Activated CD4-positive, alpha-beta memory T cell treated with anti-CD3 and anti-CD28 coated beads, Interleukin-2, amount 10 ng/mL, durations not matched to agents 7 days and 5 days (primary cell): ENCODE data around the gene ACOX2. TPM values are rescaled to one million over a fixed set of nuclear protein-coding genes. Genes with fewer than 3 reads are reported as not detected.
"Not testable (repeated sequence)": the region's sequence is repeated elsewhere in the genome, so short reads cannot be mapped to it uniquely, and the experiment has no call there.

ENCODE experiments used
- CTCF ChIA-PET: fragments of 350-600 bp; sonication (Branson Sonifier 250); formaldehyde crosslinking; loops from one replicate; lab custom pipeline; 2021; ENCODE audit warnings: antibody characterized with exemption, inconsistent platforms; lab: Charles Lee
- POLR2A ChIA-PET: fragments of 350-600 bp; sonication (Branson Sonifier 250); formaldehyde crosslinking; loops from one replicate; lab custom pipeline; 2021; ENCODE audit warnings: antibody characterized with exemption; lab: Charles Lee
- DNase-seq: peaks from one replicate; pipeline ENCODE4 v3.0.0-alpha.2; 2020
- H3K27ac Mint-ChIP-seq: one replicate; pipeline ENCODE4 v1.8.0; 2021; ENCODE audit warnings: mild to moderate bottlenecking, mixed read lengths
- H3K27me3 Mint-ChIP-seq: one replicate; pipeline ENCODE4 v1.8.0; 2021; ENCODE audit warnings: mixed read lengths
- H3K36me3 Mint-ChIP-seq: one replicate; pipeline ENCODE4 v1.8.0; 2021; ENCODE audit warnings: low read depth, mixed read lengths
- H3K4me1 Mint-ChIP-seq: one replicate; pipeline ENCODE4 v1.8.0; 2021; ENCODE audit warnings: mixed read lengths
- H3K4me3 Mint-ChIP-seq: one replicate; pipeline ENCODE4 v1.8.0; 2021; ENCODE audit warnings: mild to moderate bottlenecking, mixed read lengths
- H3K9me3 Mint-ChIP-seq: one replicate; pipeline ENCODE4 v1.8.0; 2021; ENCODE audit warnings: mixed read lengths
- total RNA-seq, 2 experiments: library from RNA; stranded (reverse); gene quantifications; one replicate each; pipeline ENCODE4 v1.2.3, GENCODE V29; 2021

Gene ACOX2
- total RNA-seq, 2 experiments from 2014 or later, result not detected

DNA sequence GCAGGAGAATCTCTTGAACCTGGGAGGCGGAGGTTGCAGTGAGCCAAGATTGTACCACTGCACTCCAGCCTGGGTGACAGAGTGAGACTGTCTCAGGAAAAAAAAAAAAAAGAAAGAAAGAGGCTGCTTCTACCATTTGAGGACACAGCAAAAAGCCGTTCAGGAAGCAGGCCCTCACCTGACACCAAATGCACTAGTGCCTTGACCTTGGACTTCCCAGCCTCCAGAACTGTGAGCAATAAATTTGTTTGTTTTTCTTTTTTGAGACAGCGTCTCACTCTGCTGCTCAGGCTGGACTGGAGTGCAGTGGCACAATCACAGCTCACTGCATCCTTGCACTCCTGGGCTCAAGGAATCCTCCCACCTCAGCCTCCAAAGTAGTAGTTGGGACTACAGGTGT lies 9.6 kb downstream of the ACOX2 start:
- DNase-seq, H3K27ac Mint-ChIP-seq, H3K27me3 Mint-ChIP-seq, H3K36me3 Mint-ChIP-seq, CTCF ChIA-PET, H3K4me1 Mint-ChIP-seq, POLR2A ChIA-PET, H3K4me3 Mint-ChIP-seq, H3K9me3 Mint-ChIP-seq: not testable (repeated sequence)

DNA sequence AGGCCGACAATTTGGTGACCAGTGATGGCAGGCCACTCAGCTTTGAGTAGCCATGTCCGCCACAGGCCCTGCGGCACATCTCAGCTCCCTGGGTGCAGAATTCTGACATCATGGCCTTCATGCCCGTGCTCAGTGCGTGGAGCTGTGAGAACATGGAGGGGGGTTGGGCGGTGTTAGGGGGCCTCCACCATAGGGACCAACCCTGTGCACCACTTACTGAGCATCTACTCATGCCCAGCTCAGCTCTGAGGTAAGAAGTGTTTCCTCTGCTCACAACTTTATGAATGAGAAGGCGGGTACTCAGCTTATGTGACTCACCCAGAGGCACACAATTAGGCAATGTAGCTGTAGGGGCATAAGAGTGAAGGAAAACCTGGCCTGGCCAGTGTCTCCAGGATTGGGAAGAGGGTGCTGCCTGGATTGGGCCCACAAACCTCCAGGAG lies 10.5 kb downstream of the ACOX2 start:
- Mint-ChIP-seq H3K4me3 (no peak overlapping the region), H3K36me3 (no peaks in the 10 kb centered on the region), H3K9me3 (no peaks in the 10 kb centered on the region), H3K27me3 (no peaks in the 10 kb centered on the region), H3K4me1 (no peaks in the 10 kb centered on the region), H3K27ac (no peak overlapping the region)
- ChIA-PET POLR2A (no interaction called here), CTCF (no interaction called here)
- DNase-seq, result no peak

DNA sequence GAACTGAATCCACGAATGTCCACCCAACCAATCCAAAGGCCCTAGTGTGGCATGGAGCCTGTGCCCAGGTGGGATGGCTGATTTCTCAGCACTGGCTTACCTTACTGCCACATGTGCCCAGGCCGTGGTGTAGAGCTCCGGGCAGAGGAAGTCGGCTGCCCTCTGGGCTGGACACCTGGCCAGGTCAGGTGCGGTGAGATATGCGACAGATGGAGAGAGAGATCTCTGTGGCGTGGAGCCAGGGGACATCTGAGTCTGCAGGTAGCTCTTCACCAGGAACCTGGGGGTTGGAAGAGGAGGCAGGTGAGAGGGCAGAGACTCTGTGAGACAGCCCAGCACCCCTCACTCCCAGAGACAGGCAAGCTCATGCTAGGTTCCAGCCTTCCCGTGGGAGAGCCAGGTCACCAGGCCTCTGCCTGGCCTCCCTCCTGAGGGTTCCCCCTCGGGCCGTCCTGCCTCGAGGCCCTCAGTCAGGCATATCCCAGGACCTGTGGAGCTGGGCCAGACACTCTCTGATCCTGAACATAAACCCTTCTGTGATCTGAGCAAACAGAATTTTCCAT lies 12.6 kb downstream of the ACOX2 start:
- CTCF ChIA-PET, result interaction anchor here (0.6 to 1.4 kb wide), 4 partner anchors 10 to 218 kb away, joined by 3 to 4 read pairs (median 4); partner anchors contain the start of genes HTD2 and RPP14
- Mint-ChIP-seq H3K27me3 (no peaks in the 10 kb centered on the region), H3K4me3 (no peak overlapping the region), H3K4me1 (no peaks in the 10 kb centered on the region), H3K36me3 (no peaks in the 10 kb centered on the region), H3K27ac (no peak overlapping the region), H3K9me3 (no peaks in the 10 kb centered on the region)
- no peak for DNase-seq
- POLR2A ChIA-PET, result interaction anchor here (0.6 kb wide), 1 partner anchor 348 kb away, joined by 3 read pairs; no protein-coding TSS in a partner anchor

DNA sequence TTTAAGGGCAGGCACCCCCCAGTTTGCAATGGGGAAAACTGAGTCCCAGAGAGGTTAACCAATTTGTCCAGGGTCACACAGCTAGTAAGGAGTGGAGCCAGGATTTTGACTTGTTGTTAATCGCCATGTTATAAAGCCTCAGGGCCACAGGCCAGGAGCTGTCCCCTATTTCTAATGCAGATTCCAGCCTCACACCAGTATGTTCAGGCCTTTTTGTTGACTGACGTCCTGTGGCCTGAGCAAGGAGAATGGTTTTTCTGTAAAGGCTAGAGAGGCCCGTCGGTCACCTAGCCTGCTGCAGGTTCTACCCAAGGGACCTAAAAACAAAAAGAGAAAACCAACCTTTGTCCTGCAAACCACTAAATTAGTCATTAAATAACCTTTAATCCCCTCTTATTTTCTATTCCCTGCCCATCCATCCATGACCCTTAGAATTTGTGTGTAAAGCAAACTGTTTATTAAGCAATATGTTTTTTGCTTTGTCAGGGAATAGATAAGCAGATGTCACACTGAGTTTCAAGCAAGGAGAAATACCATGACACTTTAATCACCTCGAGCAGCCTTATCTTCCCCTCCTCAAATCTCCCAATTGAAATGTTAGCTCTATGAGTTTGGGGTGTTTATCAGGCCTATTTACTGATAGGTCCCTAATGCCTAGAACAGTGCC lies 14.1 kb downstream of the ACOX2 start:
- H3K4me1 Mint-ChIP-seq, result no peaks in the 10 kb centered on the region
- no peaks in the 10 kb centered on the region for H3K9me3 Mint-ChIP-seq
- no peaks in the 10 kb centered on the region for H3K27me3 Mint-ChIP-seq
- ChIA-PET CTCF (interaction anchor here (1.2 to 1.5 kb wide), 2 partner anchors 9 to 107 kb away, joined by 3 read pairs; no protein-coding TSS in a partner anchor), POLR2A (no interaction called here)
- DNase-seq, result no peak
- H3K4me3 Mint-ChIP-seq, result no peak overlapping the region
- H3K36me3 Mint-ChIP-seq, result no peaks in the 10 kb centered on the region
- no peak overlapping the region for H3K27ac Mint-ChIP-seq

DNA sequence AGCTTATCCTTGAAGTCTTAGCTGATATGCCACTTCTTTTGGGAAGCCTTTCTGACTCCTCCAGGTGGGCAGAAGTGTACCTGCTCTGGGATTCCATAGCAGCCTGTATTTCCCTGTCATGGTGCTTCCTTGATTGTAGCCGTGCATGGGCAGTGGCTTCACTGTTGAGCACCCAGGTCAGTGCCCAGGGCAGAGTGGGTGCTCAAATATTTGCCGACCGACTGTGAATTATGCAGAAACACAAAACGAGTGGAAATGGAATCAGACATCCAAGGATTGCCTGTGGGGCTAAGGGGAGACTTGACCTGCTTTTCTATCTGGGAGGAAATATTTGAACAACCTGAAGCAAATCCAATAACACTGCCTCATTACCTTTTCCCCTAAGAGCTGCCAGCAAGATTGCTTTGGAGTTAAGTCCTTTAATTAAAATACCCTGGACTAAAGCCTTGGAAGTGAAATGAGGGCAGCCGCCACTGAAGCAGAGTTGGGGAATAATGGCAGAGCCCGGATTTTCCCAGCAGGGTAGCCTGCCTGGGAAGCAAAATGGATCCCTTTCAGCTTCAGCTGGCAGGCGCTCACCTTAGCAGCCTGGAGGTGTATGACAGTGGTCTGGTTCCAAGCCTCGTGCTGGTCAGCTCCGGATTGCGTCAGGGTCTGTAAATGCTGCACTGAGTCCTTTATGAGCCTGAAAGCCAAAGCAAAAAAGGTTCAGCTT lies 14.9 kb downstream of the ACOX2 start:
- H3K36me3 Mint-ChIP-seq, result no peaks in the 10 kb centered on the region
- H3K4me3 Mint-ChIP-seq, result no peak overlapping the region
- no peaks in the 10 kb centered on the region for H3K9me3 Mint-ChIP-seq
- no peak for DNase-seq
- H3K4me1 Mint-ChIP-seq, result no peaks in the 10 kb centered on the region
- no peak overlapping the region for H3K27ac Mint-ChIP-seq
- no peaks in the 10 kb centered on the region for H3K27me3 Mint-ChIP-seq
- CTCF ChIA-PET, result interaction anchor here (1.2 to 1.5 kb wide), 2 partner anchors 10 to 108 kb away, joined by 3 read pairs; no protein-coding TSS in a partner anchor
- POLR2A ChIA-PET, result no interaction called here

DNA sequence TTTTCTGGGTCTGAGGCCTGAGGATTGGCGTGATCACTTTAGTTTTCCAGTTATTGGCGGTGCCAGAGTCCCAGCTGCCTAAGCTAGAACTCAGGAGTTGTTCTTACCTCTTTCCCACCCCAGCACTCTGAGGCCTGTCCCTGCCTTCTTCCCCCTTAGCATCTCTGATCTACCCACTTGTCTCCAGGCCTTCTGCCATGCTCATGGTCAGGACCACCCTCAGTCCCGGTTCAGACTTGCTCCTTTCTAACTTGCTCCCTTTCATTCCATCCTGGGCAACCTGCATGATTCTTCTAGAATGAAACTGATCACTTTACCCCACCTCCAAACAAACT lies 15.7 kb downstream of the ACOX2 start:
- no peaks in the 10 kb centered on the region for H3K9me3 Mint-ChIP-seq
- no peak for DNase-seq
- H3K4me1 Mint-ChIP-seq, result no peaks in the 10 kb centered on the region

DNA sequence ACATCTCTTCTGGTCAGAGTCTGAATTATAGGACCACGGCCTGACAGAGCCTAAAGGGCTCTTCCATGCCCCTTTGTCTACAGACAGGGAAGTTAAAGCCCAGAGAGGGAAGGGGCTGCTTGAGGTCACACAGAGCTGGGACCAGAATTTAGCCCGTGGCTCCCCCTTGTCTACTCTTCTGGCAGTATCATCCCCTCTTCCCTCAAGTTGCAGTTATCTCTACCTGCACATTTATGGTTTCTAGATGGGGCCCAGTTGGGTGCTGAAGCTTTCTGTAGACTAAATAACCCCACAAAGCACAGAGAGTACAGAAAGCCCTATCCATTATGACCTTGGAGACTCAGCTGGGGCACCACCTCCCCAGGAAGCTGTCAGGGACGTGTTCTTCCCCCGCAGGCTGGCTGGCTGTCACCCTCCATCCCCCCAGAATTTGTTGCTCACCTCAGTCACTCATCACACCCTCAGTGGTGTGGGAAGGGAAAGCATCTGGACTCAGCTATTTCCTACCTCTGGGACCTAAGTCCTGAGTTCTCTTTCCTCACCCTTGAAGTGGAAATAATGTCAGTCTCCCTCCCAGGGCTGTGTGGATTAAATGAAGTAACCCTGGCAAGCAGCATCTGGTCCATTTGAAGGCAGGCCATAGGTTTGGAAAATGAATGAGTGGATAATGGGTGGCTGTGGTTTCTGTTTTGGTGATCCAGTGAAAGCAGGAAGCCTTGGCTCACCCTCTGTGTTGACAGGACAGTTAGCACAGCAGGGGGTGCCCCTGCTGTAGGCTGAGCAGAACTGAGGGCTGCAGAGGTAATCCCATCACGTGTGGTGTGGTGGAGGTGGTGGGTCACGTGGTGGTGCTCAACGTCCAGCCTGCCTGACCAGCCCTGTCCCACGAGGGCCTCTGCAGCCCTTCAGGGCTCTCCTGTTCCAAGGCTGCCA lies 16.3 kb downstream of the ACOX2 start:
- Mint-ChIP-seq H3K27ac (no peak overlapping the region), H3K9me3 (no peaks in the 10 kb centered on the region), H3K36me3 (no peaks in the 10 kb centered on the region), H3K4me1 (no peaks in the 10 kb centered on the region), H3K4me3 (no peak overlapping the region), H3K27me3 (no peaks in the 10 kb centered on the region)
- ChIA-PET CTCF (interaction anchor here (1.0 to 1.3 kb wide), 2 partner anchors 9 to 57 kb away, joined by 3 to 4 read pairs; no protein-coding TSS in a partner anchor), POLR2A (no interaction called here)
- no peak for DNase-seq

More for the DNA sequence above, 15.7 kb downstream of the ACOX2 start:
- Mint-ChIP-seq H3K36me3 (no peaks in the 10 kb centered on the region), H3K27me3 (no peaks in the 10 kb centered on the region), H3K27ac (no peak overlapping the region), H3K4me3 (no peak overlapping the region)
- POLR2A ChIA-PET, result no interaction called here
- CTCF ChIA-PET, result interaction anchor here (1.3 to 1.5 kb wide), 2 partner anchors 8 to 11 kb away, joined by 3 to 4 read pairs; no protein-coding TSS in a partner anchor

DNA sequence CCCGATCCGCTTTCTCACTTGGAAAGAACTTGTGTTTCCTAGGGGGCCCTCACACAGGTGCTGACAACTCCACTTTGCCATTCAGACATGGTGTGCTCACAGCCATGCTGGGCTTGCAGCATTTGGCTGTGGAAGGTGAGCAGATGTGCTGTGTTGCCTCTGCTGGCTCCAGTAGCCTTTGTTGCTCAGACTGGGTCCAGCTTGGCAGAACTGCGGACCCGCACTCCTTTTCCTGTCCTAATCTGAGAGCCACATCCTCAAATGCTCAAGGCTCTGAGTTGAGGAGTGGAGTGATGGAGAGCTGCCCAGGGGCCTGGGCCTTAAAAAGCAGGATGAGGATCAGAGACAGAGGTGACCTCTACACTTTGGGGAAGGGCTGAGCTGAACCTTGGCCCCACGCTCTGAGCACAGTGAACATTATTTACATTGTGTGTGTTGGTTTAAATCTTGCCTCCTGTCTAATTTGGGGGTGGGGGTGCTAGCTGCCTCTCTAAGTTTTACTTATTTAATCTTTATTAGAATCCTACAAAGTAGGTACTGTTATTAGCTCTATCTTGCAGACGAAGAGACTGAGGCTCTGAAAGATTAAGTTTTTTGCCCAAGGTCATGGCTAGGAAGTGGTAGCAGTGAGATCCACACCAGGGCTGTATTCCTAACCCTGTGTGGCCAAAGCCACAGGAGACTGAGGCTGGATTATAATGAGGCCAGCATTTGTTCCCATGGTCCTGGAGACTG lies 17.2 kb downstream of the ACOX2 start:
- H3K9me3 Mint-ChIP-seq, result no peaks in the 10 kb centered on the region
- H3K27me3 Mint-ChIP-seq, result no peaks in the 10 kb centered on the region
- H3K4me3 Mint-ChIP-seq, result no peak overlapping the region
- H3K27ac Mint-ChIP-seq, result no peak overlapping the region
- H3K36me3 Mint-ChIP-seq, result no peaks in the 10 kb centered on the region
- H3K4me1 Mint-ChIP-seq, result no peaks in the 10 kb centered on the region
- no peak for DNase-seq
- CTCF ChIA-PET, result interaction anchor here (1.0 to 1.3 kb wide), 2 partner anchors 10 to 56 kb away, joined by 3 to 4 read pairs; no protein-coding TSS in a partner anchor
- POLR2A ChIA-PET, result no interaction called here

DNA sequence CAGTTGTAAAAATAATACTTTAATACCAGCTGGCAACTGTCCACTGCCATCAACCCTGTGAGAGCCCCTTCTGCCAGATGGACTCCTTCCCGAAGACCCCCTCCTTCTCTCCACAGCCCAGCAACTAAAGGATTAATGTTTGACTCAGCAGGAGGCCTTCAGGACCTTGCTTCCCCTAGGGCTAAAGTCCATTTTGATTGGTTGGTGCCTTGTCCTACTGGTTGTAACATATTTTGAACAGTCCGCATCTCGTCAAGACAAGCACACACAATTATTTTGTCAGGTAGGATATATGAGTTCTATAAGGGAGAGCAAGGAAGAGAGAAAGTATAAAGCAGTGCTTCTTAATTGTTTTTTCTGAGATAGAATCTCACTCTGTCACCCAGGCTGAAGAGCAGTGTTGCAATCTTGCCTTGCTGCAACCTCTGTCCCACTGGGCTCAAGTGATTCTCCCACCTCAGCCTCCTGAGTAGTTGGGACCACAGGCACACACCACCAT lies 18.6 kb downstream of the ACOX2 start:
- Mint-ChIP-seq H3K4me3 (no peak overlapping the region), H3K27ac (no peak overlapping the region), H3K9me3 (no peaks in the 10 kb centered on the region), H3K36me3 (no peaks in the 10 kb centered on the region), H3K4me1 (no peaks in the 10 kb centered on the region), H3K27me3 (no peaks in the 10 kb centered on the region)
- POLR2A ChIA-PET, result no interaction called here
- CTCF ChIA-PET, result interaction anchor here (0.6 kb wide), 1 partner anchor 50 kb away, joined by 4 read pairs; no protein-coding TSS in a partner anchor
- DNase-seq, result no peak

DNA sequence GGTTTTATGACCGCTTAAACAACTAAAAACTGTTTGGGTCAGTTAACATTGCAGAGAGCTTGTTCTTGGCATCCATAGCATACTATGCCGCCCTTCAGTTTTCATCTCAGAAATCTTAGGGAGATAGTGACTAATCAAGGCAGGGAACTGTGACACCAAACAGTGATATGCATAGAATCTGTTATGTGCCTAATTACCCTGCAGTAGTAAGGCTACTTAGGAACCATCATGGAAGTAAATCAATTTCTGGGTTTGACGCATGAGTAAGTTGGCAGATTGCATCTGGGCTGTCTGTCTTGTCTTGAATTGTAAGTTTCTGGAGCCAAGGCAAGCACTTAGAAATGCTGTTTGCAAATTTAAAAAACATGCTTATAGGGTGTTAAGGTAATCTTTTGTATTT lies 22.6 kb downstream of the ACOX2 start:
- H3K36me3 Mint-ChIP-seq, result no peaks in the 10 kb centered on the region
- H3K4me1 Mint-ChIP-seq, result no peaks in the 10 kb centered on the region
- H3K9me3 Mint-ChIP-seq, result no peaks in the 10 kb centered on the region
- POLR2A ChIA-PET, result no interaction called here
- H3K27ac Mint-ChIP-seq, result no peak overlapping the region
- no peak overlapping the region for H3K4me3 Mint-ChIP-seq
- CTCF ChIA-PET, result no interaction called here
- no peak for DNase-seq
- no peaks in the 10 kb centered on the region for H3K27me3 Mint-ChIP-seq

DNA sequence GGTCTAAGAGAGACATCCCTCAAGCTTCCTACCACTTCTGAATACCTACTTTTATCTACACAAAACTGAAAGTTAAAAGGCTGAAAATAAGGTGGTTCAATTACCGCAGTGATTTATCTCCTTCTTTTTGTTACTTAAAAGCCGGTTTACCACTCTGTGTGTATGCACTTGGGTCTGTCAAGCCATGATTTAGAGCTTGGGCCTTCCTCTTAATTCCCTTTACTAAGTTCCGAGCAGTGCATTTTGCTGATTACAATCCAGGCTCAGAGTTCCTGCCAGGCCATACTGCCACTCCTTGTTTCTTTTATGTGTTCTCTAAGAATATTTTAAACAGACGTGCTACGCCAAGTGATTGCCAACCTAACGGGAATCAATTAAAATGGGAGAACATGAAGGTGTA lies 28.6 kb downstream of the ACOX2 start:
- Mint-ChIP-seq H3K27me3 (no peaks in the 10 kb centered on the region), H3K4me1 (no peaks in the 10 kb centered on the region), H3K27ac (no peak overlapping the region), H3K4me3 (no peak overlapping the region), H3K36me3 (peaks cover 5% of the 10 kb centered on the region), H3K9me3 (no peaks in the 10 kb centered on the region)
- ChIA-PET CTCF (interaction anchor here (1.3 to 1.4 kb wide), 2 partner anchors 13 to 202 kb away, joined by 3 to 5 read pairs; partner anchors contain the start of genes HTD2 and RPP14), POLR2A (no interaction called here)
- no peak for DNase-seq
